RWPE1 (cell line): ENCODE results near the gene MALL.

Experiments
- CTCF ChIA-PET: fragments of 350-600 bp; sonication (Branson Sonifier 250); formaldehyde crosslinking; extraction: SDS; loops from one replicate; lab custom pipeline; 2021; lab: Yijun Ruan, JAX
- POLR2A ChIA-PET: fragments of 400-600 bp; formaldehyde crosslinking; extraction: SDS; loops from one replicate; lab custom pipeline; 2020; ENCODE audit warnings: antibody characterized with exemption; ENCODE audit not compliant: low non-redundant PET; lab: Yijun Ruan, JAX
- DNase-seq: peaks from one replicate; pipeline ENCODE4 v3.0.0; 2012; ENCODE audit warnings: low spot score
- H3K27ac ChIP-seq: fragments of 450-650 bp; 2 replicates; pipeline ENCODE4 v1.5.1; 2017
- TF ChIP-seq, protein P1 (sequence below): fragments of 450-650 bp; conservative IDR thresholded peaks from 2 replicates; pipeline ENCODE4 v1.5.1; 2017; ENCODE audit warnings: low read depth, mild to moderate bottlenecking

Gene MALL

DNA sequence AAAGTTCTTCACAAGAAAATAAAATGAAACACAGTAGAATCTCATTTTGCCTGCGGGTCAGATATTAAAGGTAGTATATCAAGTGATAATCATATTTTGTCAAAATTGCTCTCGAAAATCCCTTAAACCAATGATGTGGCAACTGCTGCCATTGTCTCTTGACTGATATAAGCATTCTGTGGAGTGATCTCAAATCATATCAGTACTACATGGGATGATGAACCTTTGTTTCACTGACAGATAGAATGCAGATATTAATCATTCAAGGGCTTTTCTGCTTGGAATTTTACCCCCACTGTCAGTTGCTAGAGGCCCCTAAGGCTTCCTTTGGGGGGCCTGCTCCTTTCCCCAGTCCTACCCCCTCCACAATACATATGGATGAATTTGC, 31.3 kb upstream of the MALL start:
- DNase-seq, result no peak
- ChIA-PET POLR2A (no interaction called here), CTCF (no interaction called here)
- H3K27ac ChIP-seq, result no peak overlapping the region
- TF ChIP-seq, protein P1, sequence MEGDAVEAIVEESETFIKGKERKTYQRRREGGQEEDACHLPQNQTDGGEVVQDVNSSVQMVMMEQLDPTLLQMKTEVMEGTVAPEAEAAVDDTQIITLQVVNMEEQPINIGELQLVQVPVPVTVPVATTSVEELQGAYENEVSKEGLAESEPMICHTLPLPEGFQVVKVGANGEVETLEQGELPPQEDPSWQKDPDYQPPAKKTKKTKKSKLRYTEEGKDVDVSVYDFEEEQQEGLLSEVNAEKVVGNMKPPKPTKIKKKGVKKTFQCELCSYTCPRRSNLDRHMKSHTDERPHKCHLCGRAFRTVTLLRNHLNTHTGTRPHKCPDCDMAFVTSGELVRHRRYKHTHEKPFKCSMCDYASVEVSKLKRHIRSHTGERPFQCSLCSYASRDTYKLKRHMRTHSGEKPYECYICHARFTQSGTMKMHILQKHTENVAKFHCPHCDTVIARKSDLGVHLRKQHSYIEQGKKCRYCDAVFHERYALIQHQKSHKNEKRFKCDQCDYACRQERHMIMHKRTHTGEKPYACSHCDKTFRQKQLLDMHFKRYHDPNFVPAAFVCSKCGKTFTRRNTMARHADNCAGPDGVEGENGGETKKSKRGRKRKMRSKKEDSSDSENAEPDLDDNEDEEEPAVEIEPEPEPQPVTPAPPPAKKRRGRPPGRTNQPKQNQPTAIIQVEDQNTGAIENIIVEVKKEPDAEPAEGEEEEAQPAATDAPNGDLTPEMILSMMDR, result no peak

GRCh38 chr2:110146183-110146944, 30.7 kb upstream of the MALL start:
- no peak overlapping the region for H3K27ac ChIP-seq
- no peak for DNase-seq
- TF ChIP-seq, protein P1, result no peak
- CTCF ChIA-PET, result no interaction called here
- POLR2A ChIA-PET, result no interaction called here

DNA sequence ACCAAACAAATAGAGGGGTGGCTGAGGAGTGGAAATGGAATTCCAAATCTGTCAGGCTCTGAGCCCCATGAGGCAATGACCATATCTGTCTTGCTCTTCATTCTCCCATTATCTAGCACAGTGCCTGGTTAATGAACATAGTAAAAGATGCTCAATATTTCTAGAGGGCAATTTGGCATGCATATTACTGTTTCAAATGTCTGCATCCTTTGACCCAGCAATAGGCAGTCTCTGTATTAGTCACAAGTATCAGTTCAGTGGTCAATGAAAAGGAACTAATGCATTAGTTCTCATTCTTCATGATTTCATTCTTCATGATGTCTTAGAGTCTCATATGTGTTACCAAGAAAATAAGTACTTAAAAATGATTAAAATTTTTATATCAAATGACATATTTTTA, 28.4 kb upstream of the MALL start:
- CTCF ChIA-PET, result no interaction called here
- TF ChIP-seq, protein P1, result no peak
- no peak for DNase-seq
- no peak overlapping the region for H3K27ac ChIP-seq
- POLR2A ChIA-PET, result no interaction called here

DNA sequence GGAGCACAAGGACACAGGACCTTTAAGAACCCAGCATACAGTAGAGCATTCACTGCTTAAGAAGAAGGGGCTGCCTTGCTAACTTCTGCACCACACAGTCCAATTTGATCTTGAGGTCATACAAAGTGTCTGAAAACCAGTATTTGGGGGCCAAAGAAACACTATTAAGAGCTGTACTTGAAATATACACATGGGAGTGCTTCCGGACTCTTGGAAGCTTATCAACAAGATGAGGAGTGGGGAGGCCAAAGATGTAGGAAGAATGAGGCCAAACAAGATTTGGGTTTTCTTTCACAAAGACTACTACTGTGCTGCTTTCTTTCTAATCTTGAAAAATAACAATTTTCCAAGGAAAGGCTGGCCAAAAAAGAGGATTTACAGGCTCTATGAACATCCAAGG, 24.8 kb upstream of the MALL start:
- POLR2A ChIA-PET, result no interaction called here
- TF ChIP-seq, protein P1, result no peak
- no peak overlapping the region for H3K27ac ChIP-seq
- no peak for DNase-seq
- CTCF ChIA-PET, result no interaction called here

GRCh38 chr2:110134025-110134424, 18.4 kb upstream of the MALL start:
- POLR2A ChIA-PET, result no interaction called here
- TF ChIP-seq, protein P1, result no peak
- no peak overlapping the region for H3K27ac ChIP-seq
- CTCF ChIA-PET, result no interaction called here
- no peak for DNase-seq

DNA sequence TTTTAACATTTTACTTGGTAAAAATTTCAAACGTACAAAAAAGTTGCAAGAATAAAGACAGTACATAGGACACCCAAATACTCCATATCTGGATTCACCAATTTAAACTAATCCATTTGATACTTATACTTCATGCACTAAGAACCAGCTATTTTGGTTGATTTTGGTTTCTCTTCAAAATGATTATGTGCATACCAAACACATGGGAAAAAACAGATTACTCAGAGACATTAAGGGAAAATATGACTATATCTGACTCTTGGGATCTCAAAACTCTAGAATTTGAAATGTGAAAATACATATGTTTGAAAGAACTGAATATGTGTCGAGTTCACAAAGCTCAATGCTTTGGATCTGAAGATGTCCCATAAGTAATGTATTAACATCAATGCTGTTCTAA, 15.5 kb upstream of the MALL start:
- ChIA-PET CTCF (interaction anchor here (0.6 kb wide), 1 partner anchor 26 kb away, joined by 4 read pairs; no protein-coding TSS in a partner anchor), POLR2A (no interaction called here)
- no peak for DNase-seq
- no peak overlapping the region for H3K27ac ChIP-seq
- TF ChIP-seq, protein P1, result no peak
